Epithelial cell of proximal tubule (primary cell): ENCODE measurements around the gene CHD6. TPM values are rescaled to one million over a fixed set of nuclear protein-coding genes. Genes with fewer than 3 reads are reported as not detected.

Source experiments
- DNase-seq: peaks from one replicate; pipeline ENCODE4 v3.0.0-alpha.2; 2011; ENCODE audit warnings: low read depth
- H3K4me3 ChIP-seq: 2 replicates; pipeline ENCODE4 v1.5.1; 2011; ENCODE audit warnings: low read depth, mild to moderate bottlenecking, low read length
- total RNA-seq: library from RNA; depleted of rRNA; stranded (reverse); fragments of >200 nt; gene quantifications from 2 replicates; pipeline ENCODE4 v1.2.3, GENCODE V29; 2015
- TF ChIP-seq, protein P1 (sequence below): conservative IDR thresholded peaks from 2 replicates; pipeline ENCODE4 v1.5.1; 2012; ENCODE audit warnings: low read depth, mild to moderate bottlenecking, low read length

Gene CHD6
- total RNA-seq, 1 donor from 2014 or later = 22.3 TPM

DNA sequence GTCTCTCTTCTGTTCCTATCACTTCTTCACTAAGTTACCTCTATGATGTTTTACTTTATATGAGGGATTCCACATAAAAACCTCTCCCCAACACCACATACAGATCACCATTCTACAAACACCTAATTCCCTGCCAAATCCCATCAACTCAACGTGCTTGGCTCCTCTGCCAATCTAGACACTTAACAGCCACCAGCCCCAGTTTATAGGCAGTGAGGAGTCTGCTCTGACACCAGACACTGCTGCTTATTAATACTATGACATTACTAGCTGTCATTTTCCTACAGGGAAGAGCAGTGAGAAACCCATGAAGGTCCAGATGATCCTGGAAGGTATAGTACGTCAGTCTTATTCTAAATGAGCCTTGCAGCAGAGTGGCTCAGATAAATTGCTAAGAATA, 104.3 kb downstream of the CHD6 start:
- TF ChIP-seq, protein P1, sequence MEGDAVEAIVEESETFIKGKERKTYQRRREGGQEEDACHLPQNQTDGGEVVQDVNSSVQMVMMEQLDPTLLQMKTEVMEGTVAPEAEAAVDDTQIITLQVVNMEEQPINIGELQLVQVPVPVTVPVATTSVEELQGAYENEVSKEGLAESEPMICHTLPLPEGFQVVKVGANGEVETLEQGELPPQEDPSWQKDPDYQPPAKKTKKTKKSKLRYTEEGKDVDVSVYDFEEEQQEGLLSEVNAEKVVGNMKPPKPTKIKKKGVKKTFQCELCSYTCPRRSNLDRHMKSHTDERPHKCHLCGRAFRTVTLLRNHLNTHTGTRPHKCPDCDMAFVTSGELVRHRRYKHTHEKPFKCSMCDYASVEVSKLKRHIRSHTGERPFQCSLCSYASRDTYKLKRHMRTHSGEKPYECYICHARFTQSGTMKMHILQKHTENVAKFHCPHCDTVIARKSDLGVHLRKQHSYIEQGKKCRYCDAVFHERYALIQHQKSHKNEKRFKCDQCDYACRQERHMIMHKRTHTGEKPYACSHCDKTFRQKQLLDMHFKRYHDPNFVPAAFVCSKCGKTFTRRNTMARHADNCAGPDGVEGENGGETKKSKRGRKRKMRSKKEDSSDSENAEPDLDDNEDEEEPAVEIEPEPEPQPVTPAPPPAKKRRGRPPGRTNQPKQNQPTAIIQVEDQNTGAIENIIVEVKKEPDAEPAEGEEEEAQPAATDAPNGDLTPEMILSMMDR = no peak
- no peak overlapping the region for H3K4me3 ChIP-seq
- DNase-seq = no peak

- TF ChIP-seq, protein P1 = no peak
- no peak overlapping the region for H3K4me3 ChIP-seq
- DNase-seq = no peak
Measured at GRCh38 chr20:41512624-41513023, 105.6 kb downstream of the CHD6 start.

- no peak overlapping the region for H3K4me3 ChIP-seq
- no peak for DNase-seq
- TF ChIP-seq, protein P1 = no peak
Measured at GRCh38 chr20:41510847-41511450, 107.2 kb downstream of the CHD6 start.

GRCh38 chr20:41510224-41510623, 108.0 kb downstream of the CHD6 start:
- TF ChIP-seq, protein P1 = no peak
- no peak overlapping the region for H3K4me3 ChIP-seq

GRCh38 chr20:41509316-41510200, 108.6 kb downstream of the CHD6 start:
- H3K4me3 ChIP-seq = no peak overlapping the region
- DNase-seq = no peak
- TF ChIP-seq, protein P1 = no peak

More at GRCh38 chr20:41510224-41510623, 108.0 kb downstream of the CHD6 start:
- no peak for DNase-seq

DNA sequence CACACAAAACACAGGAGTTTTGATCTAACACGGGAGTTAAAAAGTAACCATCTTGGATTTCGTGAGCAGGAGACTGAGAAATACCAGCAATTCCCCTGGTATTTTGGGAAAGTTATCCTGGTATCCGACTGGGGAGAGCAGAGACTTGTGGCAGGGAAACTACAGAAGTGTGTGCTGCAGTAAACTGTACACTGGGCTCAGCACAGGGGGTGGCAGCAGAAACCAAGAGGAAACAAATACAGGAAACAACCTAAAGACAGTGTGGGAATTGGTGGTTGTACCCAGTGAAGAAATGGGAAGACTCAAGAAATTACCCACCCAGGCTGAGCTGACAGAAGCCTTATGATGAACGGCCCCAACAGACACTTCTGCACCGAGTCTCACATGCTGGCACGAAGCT, 109.8 kb downstream of the CHD6 start:
- no peak overlapping the region for H3K4me3 ChIP-seq
- no peak for DNase-seq
- TF ChIP-seq, protein P1 = no peak
